HG02970 (cell line): ENCODE data around the gene TUT4.

Experiments
- ATAC-seq: cut with Tn5 transposase; IDR thresholded peaks from one replicate; pipeline ENCODE4 v1.9.1; 2021; ENCODE audit warnings: mild to moderate bottlenecking, moderate library complexity, moderate number of reproducible peaks; ENCODE audit not compliant: unreplicated experiment, low FRiP score

Gene TUT4

GRCh38 chr1:52534928-52535764, 17.7 kb downstream of the TUT4 start:
- ATAC-seq, result no peak

DNA sequence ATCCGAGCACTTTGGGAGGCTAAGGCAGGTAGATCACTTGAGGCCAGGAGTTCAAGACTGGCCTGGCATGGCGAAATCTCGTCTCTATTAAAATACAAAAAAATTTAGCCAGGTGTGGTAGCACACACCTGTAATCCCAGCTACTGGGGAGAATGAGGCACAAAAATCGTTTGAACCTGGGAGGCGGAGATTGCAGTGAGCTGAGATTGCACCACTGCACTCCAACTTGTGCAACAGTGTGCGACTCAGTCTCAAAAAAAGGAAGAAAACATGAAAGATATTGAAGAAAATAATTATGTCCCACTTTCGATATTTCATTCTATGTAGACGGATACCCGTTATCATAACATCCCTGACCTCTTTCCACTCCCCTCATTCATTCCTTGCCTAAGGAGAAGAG, 19.2 kb downstream of the TUT4 start:
- ATAC-seq, result no peak

DNA sequence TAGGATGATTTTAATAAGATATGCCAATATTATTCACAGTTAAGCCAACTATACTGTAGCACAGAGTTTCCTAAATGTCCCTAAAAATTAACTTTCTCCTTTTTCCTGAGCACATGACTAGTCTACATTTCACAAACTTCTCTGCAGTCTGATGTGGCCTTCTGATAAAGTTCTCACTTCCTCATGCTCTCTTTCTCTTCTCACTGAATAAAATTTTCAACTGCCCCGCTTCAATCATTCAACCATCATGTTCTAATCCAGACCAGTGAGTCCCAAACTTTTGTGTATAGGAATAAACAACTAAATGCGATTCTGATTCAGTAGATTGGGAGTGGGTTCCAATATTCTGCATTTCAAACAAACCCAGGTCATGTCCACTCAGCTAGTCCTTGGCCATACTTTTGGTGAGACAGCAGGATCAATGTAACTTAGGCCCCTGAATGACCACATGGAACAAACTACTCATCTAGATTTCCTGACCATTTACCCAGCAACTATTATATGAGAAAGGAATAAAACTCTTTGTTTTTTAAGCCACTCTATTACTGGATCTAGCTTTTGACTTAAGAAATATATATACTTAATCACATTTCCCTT, 20.1 kb downstream of the TUT4 start:
- no peak for ATAC-seq

GRCh38 chr1:52532247-52532646, 20.6 kb downstream of the TUT4 start:
- ATAC-seq, result no peak

DNA sequence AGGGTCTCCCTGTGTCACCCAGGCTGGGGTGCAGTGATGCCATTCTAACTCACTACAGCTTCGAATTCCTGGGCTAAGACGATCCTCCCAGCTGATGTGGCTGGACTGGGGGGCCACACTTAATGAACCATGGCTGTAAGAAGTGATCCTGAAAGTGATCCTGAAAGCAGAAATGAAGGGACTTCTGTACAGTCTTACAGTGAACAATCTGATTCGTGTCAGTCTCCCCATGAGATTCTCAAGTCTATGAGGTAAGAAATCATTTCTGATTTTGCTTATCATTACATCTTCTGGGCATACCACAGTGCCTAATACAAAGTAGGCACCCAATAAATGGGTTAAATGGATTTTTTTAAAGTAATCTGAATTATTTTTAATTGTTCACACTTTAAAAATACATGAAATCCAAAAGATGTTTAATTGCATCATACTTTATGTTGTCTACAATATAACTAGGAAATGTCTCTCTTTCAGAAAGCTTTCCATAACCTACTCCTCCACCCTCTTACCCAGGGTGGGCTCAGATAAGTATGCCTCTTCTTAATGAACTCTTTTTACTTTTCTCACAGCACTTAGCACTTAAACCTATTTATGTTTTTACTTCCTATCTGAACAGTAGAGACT, 21.5 kb downstream of the TUT4 start:
- no peak for ATAC-seq

DNA sequence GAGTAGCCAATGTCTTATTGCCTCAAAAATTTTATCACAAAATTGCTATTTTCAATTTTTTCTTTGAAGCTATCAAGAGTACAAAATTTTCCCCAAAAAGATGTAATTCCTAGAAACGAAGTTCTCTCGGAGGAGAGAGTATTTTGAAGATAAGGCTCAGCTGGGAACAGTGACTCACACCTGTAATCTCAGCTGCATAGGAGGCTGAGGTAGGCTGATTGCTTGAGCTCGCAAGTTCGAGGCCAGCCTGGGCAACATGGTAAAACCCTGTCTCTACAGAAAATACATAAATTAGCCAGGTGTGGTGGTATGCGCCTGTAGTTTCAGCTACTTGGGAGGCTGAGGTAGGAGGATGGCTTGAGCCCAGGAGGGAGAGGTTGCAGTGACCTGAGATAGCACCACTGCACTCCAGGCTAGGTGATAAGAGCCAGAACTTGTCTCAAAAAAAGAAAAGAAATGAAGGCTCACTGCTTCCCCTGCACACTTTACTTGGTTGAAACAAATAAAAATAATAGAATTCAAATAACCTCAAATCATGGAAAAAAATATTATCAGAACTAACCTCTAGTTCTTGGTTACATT, 22.2 kb downstream of the TUT4 start:
- no peak for ATAC-seq

DNA sequence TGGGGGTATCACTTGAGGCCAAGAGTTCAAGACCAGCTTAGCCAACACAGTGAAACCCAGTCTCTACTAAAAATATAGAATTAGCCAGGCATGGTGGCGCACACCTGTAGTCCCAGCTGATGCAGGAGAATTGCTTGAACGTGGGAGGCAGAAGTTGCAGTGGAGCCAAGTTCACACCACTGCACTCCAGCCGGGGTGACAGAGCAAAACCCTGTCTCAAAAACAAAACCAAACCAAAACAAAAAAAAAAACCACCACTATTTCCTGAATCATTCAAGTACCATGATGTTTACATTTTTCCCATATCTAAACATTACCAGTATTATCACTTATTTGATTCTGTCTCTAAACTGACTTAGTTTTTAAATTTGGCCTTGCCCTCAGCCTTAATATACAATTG, 29.5 kb downstream of the TUT4 start:
- ATAC-seq, result no peak

DNA sequence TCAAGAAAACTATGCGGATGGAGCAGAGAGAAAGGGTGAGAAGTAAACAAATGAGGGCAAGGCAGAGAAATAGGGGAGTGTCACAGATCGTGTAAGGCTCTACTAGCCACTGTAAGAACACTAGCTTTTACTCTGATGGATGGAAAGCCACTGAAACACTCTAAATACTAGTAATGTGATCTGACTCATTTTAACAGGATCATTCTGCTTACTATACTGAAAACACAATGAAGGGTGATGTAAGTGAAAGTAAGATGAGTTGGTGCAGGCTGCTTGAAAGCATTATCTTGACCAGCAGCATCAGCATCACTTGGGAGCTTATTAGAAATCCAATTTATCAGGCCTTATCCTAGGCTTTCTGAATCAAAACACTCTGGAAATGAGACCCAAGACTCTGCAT, 32.7 kb downstream of the TUT4 start:
- ATAC-seq, result no peak

- ATAC-seq, result no peak
Observed at GRCh38 chr1:52518962-52519361, 33.9 kb downstream of the TUT4 start.

- ATAC-seq, result no peak
Observed at GRCh38 chr1:52511851-52512615, 40.9 kb downstream of the TUT4 start.

DNA sequence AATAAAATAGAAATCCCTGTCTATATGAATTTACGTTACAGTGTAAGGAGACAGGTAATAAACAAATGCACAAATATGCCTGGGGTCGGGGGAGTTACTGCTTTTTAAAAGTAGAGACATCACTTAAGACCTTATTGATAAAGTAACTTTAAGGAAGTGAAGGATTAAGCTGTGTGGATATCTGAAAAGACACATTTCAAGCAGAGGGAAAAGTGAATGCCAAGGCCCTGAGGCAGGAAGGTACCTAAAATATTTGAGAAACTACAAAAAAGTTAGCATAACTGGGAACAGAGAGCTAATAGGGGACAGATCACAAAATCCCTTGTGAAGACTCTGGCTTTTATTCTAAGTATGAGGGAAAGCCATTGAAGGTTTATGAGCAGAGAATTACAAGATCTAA, 41.5 kb downstream of the TUT4 start:
- ATAC-seq, result no peak

DNA sequence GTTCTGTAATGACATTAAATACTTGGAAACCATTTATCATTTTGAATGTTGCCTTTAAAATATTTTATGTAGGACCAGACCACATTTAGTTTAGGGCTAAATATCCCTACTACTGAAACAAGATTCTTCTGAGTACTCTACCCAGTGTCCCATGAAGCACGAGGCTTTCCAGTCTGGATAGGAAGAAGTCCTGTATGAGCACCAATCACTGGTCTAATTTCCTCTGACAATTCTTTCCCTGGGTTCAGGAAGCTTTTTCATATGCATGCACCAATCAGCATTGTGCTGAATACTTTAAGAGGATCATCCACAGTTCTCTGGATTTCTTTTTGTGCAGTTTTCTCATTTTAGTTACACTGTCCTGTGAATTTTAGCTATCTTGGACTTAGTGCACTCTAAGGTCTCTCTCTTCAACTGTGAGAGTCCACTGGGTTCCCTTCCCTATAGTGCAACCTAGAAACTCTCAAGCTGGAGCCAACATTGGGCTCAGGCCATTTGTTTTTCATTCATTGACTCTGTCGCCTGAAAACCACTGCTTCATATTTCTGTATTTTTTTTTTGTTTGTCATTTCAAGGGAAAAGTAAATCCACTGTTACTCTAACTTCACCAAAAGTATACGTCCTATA, 45.9 kb downstream of the TUT4 start:
- no peak for ATAC-seq

GRCh38 chr1:52506349-52506748, 46.5 kb downstream of the TUT4 start:
- no peak for ATAC-seq

DNA sequence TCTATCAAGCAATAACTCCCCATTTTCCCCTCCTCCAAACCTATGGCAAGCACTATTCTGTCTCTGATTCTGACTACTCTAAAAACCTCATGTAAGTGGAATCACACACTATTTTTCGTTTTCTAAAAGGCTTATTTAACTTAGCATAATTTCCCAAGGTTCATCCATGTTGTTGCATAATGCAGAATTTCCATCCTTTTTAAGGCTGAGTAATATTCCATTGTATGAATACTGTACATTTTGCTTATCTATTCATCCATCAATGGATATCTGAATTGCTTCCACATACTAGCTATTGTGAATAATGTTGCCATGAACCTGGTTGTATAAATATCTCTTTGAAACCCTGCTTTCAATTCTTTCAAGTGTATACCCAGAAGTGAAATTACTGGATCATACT, 48.2 kb downstream of the TUT4 start:
- no peak for ATAC-seq

- ATAC-seq, result no peak
Observed at GRCh38 chr1:52503706-52504105, 49.2 kb downstream of the TUT4 start.

- no peak for ATAC-seq
Observed at GRCh38 chr1:52502789-52503188, 50.1 kb downstream of the TUT4 start.

- no peak for ATAC-seq
Observed at GRCh38 chr1:52487632-52488031, 65.3 kb downstream of the TUT4 start.

- no peak for ATAC-seq
Observed at GRCh38 chr1:52482326-52483004, 70.4 kb downstream of the TUT4 start.

GRCh38 chr1:52479076-52479475, 73.8 kb downstream of the TUT4 start:
- ATAC-seq, result no peak

- ATAC-seq, result no peak
Observed at GRCh38 chr1:52477876-52478275, 75.0 kb downstream of the TUT4 start.
